ENCODE results near the gene ACTR5. TPM values are rescaled to one million over a fixed set of nuclear protein-coding genes. Genes with fewer than 3 reads are reported as not detected.

Gene ACTR5
- total and polyA plus RNA-seq, 2 donors (not counting 1 experiment from before 2014, with no cell fraction given) = 4.4 to 5.9 TPM

GRCh38 chr20:38728911-38729642 lies 19.2 kb upstream of the ACTR5 start:
- no peaks in the 10 kb centered on the region for H3K79me2 ChIP-seq (ENCODE audit: control insufficient read depth, insufficient read depth, low read length)
- no peaks in the 10 kb centered on the region for H3K9me3 ChIP-seq (ENCODE audit: control insufficient read depth, insufficient read depth, low read depth, low read length)
- H3K4me3 ChIP-seq (replicated peaks in 1 of 4; ENCODE audit: control extremely low read depth in 1 of 4, insufficient read depth in 1 of 4, low read depth in 3 of 4, low read length in 4 of 4) = no peak overlapping the region
- H3K9ac ChIP-seq (ENCODE audit: insufficient read depth, low read length) = no peak overlapping the region
- no peaks in the 10 kb centered on the region for H3K36me3 ChIP-seq (ENCODE audit: control insufficient read depth, insufficient read depth, low read length)
- no peaks in the 10 kb centered on the region for H3K4me1 ChIP-seq (ENCODE audit: control insufficient read depth, extremely low read depth, insufficient read depth, low read length)
- DNase-seq (ENCODE audit: low read depth in 2 of 2) = no peak
- H2AFZ ChIP-seq (ENCODE audit: low read length) = no peak overlapping the region
- H4K20me1 ChIP-seq (ENCODE audit: control insufficient read depth, extremely low read depth, insufficient read depth, low read length) = no peaks in the 10 kb centered on the region
- peaks cover 86% of the 10 kb centered on the region for H3K27me3 ChIP-seq (ENCODE audit: control insufficient read depth, insufficient read depth, low read length)
- no peak overlapping the region for H3K4me2 ChIP-seq (ENCODE audit: extremely low read depth, insufficient read depth, low read length)
- peak; percentile 82 for TF ChIP-seq EZH2 (IDR thresholded peaks at IDR 0.05; ENCODE audit: low read length, missing control alignments)
- TF ChIP-seq CTCF (conservative IDR thresholded peaks at IDR 0.05 in 1 of 2, IDR thresholded peaks at IDR 0.05 in 1 of 2; ENCODE audit: low read depth in 1 of 2, low read length in 2 of 2) = no peak
- no peak overlapping the region for H3K27ac ChIP-seq (ENCODE audit: insufficient read depth, low read length)

GRCh38 chr20:38729767-38730166 lies 18.5 kb upstream of the ACTR5 start:
- TF ChIP-seq EZH2 (IDR thresholded peaks at IDR 0.05; ENCODE audit: low read length, missing control alignments) (no peak), CTCF (conservative IDR thresholded peaks at IDR 0.05 in 1 of 2, IDR thresholded peaks at IDR 0.05 in 1 of 2; ENCODE audit: low read depth in 1 of 2, low read length in 2 of 2) (no peak)
- H3K36me3 ChIP-seq (ENCODE audit: control insufficient read depth, insufficient read depth, low read length) = no peaks in the 10 kb centered on the region
- no peak overlapping the region for H3K4me2 ChIP-seq (ENCODE audit: extremely low read depth, insufficient read depth, low read length)
- H2AFZ ChIP-seq (ENCODE audit: low read length) = no peak overlapping the region
- H3K9ac ChIP-seq (ENCODE audit: insufficient read depth, low read length) = no peak overlapping the region
- H3K27ac ChIP-seq (ENCODE audit: insufficient read depth, low read length) = no peak overlapping the region
- no peak for DNase-seq (ENCODE audit: low read depth in 2 of 2)
- H3K27me3 ChIP-seq (ENCODE audit: control insufficient read depth, insufficient read depth, low read length) = peaks cover 81% of the 10 kb centered on the region
- H4K20me1 ChIP-seq (ENCODE audit: control insufficient read depth, extremely low read depth, insufficient read depth, low read length) = no peaks in the 10 kb centered on the region
- no peaks in the 10 kb centered on the region for H3K4me1 ChIP-seq (ENCODE audit: control insufficient read depth, extremely low read depth, insufficient read depth, low read length)
- H3K9me3 ChIP-seq (ENCODE audit: control insufficient read depth, insufficient read depth, low read depth, low read length) = no peaks in the 10 kb centered on the region
- no peak overlapping the region for H3K4me3 ChIP-seq (replicated peaks in 1 of 4; ENCODE audit: control extremely low read depth in 1 of 4, insufficient read depth in 1 of 4, low read depth in 3 of 4, low read length in 4 of 4)
- H3K79me2 ChIP-seq (ENCODE audit: control insufficient read depth, insufficient read depth, low read length) = no peaks in the 10 kb centered on the region

GRCh38 chr20:38730167-38730988 lies 17.9 kb upstream of the ACTR5 start:
- Histone ChIP-seq H3K9ac (ENCODE audit: insufficient read depth, low read length) (no peak overlapping the region), H3K79me2 (ENCODE audit: control insufficient read depth, insufficient read depth, low read length) (no peaks in the 10 kb centered on the region), H3K27me3 (ENCODE audit: control insufficient read depth, insufficient read depth, low read length) (peaks cover 74% of the 10 kb centered on the region), H3K4me2 (ENCODE audit: extremely low read depth, insufficient read depth, low read length) (no peak overlapping the region), H2AFZ (ENCODE audit: low read length) (no peak overlapping the region), H3K9me3 (ENCODE audit: control insufficient read depth, insufficient read depth, low read depth, low read length) (no peaks in the 10 kb centered on the region), H3K4me1 (ENCODE audit: control insufficient read depth, extremely low read depth, insufficient read depth, low read length) (no peaks in the 10 kb centered on the region), H3K27ac (ENCODE audit: insufficient read depth, low read length) (no peak overlapping the region), H3K36me3 (ENCODE audit: control insufficient read depth, insufficient read depth, low read length) (no peaks in the 10 kb centered on the region), H3K4me3 (replicated peaks in 1 of 4; ENCODE audit: control extremely low read depth in 1 of 4, insufficient read depth in 1 of 4, low read depth in 3 of 4, low read length in 4 of 4) (no peak overlapping the region), H4K20me1 (ENCODE audit: control insufficient read depth, extremely low read depth, insufficient read depth, low read length) (no peaks in the 10 kb centered on the region)
- DNase-seq (ENCODE audit: low read depth in 2 of 2) = no peak
- TF ChIP-seq EZH2 (IDR thresholded peaks at IDR 0.05; ENCODE audit: low read length, missing control alignments) (peak; percentile 64), CTCF (conservative IDR thresholded peaks at IDR 0.05 in 1 of 2, IDR thresholded peaks at IDR 0.05 in 1 of 2; ENCODE audit: low read depth in 1 of 2, low read length in 2 of 2) (no peak)

Measured in fibroblast of lung (primary cell).